Measurements from ENCODE around the gene CXorf58.

CXorf58 gene

DNA sequence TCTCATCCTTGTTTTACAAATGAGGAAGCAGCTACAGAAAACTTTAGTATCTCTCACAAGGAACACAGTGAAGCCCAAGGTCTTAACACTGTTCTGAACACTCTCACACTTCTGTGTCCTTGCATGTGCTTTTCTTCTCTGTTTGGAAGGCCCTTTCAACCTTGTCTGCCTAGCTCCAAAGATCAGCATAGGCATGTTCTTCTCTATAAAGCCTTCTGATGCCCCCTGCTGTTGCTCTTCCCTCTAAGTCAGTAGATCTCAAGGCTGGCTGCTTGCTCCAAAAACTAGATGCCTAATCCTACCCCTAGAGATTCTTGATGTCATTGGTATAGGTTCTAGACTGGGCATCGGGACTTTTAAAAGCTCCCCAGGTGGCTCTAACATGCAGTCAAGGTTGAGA, 6.0 kb upstream of the CXorf58 start:
- DNase-seq = peak; percentile 36

DNA sequence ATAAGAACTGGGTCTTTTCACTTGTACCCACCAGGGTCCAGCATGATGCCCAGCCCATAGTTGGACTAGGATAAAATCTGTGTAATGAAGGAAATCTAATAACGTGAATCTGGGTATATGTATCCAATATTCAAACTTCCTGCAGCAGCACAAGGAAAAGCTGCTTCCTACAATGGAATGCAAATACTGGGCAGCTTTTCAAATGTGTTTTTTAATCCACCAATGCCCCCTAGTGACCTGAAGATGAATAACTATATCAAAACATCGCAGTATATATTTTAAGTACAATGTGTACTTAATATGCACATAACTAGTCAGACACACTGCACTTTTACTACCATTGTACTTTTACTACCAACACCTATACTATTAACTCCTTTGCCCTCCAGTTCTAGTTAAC, 5.4 kb upstream of the CXorf58 start:
- peak; percentile 6 for DNase-seq

DNA sequence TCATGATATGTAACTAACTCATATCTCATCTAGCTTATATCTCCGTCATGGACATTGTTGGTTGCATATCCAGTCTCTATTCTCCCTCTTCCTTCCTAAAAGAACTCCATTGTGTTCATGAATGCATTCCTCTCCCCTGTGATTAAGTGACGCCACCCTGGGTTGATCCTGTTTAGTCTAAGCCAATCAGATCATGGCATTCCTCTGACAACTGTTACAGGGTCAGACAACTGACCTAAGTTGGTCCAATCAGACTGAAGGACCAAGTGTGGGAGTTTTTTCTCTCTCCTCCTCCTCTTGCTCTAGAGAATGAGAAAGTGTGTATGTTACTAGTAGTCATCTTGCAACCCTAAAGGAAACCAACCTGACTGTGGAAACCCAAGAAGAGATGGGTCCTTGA, 3.7 kb upstream of the CXorf58 start:
- no peak for DNase-seq

DNA sequence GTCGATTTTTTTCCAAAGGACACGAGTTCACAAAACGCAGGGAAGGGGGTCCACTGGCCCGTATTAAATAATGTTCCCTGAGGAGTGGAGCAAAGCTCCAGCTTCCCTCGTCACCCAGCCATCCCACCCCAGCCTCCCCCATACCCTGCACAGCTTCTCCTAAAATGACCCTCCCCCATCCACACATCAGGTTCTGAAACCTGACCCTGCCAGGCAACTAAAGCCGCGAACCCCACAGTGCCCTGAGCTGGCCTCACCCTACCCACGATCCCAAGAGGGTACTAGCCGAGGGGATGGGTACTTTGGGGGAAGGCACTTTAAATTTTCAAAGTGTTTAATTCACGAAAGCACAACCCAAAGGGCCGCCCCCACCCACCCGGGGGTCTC, 702 bp upstream of the CXorf58 start:
- DNase-seq = peak; percentile 1

DNA sequence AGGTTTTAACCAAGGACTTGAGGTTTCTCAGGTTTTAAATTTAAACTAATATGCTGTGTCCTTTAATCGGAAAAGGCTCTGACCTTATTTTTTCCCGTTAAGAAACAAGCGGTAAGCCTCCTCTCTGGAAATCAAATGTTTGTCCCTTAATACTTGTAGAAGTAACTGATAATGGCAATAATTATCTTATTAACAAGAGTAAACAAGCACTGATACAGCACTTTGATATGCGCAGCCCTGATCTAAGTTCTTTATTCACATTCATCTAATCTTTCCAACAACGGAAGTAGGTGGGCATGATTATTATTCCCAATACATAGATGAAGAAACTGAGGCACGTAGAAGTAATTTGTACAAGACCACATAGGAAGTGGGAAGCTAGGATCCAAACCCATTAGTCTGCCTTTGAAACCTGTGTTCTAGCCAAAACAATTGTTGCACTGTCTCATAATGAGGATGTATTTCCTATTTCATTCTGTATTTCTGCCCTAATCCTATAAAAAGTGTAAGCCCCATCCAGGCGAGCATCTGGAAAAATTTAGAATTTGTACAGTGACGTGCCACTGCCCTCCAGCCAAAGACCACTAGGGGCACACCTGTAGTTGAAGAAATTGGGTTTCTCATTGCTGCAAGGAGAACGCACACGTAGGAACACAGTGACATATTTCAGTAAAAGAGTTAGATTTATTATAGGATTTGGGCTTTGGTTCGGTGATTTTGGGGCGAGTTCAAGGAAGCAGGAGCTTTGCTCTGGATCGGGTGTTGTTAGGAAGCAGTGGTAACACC, 606 bp downstream of the CXorf58 start:
- DNase-seq = peak; percentile 20

DNA sequence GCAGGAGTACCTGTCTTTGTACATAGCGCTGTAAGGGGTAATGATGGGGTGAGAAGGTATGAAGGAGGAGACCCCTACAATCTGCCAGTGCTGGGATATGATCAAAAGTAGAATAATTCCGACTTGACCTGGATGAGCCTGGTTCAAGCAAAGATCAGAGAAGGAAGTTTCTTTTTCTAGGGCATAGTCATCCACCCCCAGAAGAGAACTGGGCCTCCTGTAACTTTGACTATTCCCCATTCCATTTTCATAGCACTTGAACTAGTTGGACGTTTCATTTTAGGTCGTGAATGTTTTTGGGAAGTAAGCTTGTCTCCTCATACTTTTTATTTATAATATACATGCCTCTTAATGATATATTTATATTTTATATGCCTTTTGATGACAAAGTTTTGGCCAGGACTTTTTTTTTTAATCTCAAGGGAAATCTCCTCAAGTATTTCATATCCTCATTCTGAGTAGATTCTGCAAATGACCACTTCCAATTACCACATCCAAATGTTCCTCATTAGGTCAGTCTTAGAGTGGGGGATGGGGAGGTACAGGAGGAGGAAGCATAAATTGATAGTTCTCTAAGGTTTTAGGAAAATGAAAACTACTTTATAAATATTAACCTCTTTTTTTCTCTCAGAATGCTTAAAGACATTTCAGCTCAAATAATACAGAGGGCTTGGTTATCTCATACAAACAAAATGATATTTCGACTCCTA, 3.5 kb downstream of the CXorf58 start:
- DNase-seq = no peak

DNA sequence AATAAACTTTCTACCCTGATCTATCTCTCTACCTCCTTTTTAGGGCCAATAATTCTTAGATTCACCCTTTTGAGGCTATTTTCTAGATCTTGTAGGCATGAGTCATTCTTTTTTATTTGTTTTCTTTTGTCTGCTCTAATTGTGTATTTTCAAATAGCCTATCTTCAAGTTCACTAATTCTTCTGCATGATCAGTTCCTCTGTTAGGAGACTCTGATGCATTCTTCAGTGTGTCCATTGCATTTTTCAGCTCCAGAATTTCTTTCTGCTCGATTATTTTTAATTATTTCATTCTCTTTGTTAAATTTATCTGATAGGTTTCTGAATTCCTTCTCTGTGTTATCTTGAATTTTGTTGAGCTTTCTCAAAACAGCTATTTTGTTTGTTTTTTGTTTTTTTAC, 11.3 kb downstream of the CXorf58 start:
- no peak for DNase-seq

DNA sequence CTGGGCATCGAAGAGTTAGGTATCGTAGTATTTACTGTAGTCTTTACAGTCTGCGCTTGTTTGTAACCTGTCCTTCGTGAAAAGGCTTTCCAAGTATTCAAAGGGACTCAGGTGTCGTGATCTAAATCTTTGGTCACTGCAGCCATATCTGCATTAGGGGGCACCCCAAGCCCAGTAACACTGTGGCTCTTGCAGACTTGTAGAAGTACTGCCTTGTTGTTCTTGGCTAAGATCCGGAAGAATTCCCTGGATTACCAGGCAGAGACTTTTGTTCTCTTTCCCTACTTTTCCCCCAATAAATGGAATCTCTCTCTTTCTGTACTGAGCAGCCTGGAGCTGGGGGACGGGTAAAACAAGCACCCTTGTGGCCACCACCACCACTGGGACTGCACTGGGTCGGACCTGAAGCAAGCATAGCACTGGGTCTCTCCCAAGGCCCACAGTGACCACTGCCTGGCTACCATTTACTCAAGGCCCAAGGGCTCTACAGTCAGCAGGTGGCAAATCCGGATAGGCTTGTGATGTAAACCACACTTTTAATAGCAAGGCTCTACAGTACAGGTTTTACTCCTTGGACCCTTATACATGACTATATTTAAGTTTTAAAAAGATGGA, 12.0 kb downstream of the CXorf58 start:
- no peak for DNase-seq

DNA sequence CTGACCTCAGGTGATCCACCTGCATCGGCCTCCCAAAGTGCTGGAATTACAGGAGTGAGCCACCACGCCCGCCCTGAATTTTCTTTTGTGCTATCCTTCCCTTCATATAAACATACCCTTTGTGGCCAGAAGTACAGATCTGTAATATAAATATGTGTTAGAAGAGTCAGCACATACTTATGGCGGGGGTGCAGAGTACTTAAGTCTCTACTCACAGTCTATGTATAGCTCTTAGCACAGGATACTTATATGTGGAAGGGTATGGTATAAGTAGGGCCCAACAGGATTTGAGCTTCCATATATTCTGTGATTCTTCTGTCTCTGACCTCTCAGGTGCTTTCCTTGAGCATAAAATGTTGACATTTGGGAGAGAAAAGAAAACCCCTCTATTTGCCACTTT, 18.2 kb downstream of the CXorf58 start:
- no peak for DNase-seq

DNA sequence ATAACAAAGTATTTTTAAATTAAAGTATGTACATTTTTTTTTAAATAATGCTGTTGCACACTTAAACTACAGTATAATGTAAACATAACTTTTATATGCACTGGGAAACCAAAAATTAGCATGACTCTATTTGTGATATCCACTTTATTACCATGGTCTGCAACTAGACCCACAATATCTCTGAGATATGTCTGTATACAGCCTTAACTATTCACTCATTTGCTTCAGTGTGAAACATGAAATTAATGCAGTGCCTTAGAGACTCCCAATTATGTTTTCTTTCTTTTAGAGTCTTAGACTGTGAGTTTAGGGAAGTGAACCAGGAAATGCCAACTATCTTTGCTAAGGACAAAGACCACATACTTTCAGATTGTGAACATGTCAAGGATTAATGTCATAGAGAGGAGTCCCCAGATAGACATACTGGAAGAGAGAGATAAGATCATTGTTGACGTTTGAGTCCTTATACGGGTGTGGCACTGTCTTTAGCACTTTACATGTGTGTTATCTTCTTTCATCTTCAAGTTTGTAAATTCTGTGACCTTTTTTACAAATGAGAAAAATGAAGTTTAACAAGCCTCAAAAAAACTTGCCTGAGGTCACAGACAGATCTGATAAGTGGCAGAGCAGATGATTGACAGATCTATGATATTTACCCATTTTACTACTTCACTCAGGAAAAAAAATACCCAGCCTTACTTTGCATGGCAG, 23.2 kb downstream of the CXorf58 start:
- DNase-seq = no peak

DNA sequence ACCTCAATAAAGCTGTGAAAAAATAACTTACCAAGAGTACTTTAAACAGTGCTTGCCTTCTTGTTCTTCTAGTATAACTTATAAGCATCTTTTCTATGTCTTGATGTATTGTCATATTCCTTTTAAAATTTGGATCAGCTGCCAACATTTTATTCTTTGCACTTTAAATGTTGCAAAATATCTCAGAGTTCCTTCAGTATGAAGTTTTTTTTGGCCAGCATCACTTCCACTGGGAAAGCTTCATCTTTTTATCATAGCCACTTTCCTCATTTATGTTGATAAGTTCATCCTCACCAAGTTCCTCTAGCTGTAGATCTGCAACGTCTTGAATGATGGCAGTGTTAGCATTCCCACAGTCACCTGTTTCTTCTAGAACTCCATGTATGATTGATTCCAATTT, 24.2 kb downstream of the CXorf58 start:
- no peak for DNase-seq

DNA sequence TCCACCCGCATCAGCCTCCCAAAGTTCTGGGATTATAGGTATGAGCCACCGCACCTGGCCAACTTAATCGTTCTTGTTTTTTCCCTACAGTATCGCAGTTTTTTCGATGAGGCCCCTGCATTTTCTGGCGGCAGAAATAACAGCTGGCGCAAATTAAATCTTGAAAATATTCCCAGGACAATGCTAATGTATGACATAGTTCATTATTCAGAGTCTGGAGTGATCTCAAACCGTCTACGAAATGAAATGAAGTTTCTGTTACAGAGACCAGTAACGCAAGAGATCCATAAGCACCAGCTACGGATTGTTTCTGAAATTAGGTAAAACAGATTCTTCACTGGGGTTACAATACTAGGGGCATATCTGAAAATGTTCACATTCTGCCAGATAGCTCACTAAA, 27.3 kb downstream of the CXorf58 start:
- DNase-seq = no peak

DNA sequence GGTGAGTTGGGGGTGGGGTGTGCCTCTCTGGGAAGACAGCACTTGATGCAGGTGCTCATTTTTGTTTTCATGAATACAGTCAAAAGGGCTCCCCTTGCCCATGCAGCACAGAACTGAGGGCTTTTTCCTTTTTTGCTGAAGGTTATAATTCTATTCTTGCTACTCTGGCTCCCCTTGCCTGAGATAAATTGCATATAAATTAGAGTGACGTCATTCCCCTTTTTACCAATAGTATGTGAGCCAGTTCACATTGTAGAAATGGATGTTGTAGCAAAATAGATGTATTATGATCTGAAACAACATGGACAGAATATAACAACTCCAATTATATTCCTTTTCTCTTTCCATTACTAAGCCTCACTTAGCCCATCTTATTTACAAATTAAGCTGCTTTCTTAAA, 28.4 kb downstream of the CXorf58 start:
- DNase-seq = no peak

DNA sequence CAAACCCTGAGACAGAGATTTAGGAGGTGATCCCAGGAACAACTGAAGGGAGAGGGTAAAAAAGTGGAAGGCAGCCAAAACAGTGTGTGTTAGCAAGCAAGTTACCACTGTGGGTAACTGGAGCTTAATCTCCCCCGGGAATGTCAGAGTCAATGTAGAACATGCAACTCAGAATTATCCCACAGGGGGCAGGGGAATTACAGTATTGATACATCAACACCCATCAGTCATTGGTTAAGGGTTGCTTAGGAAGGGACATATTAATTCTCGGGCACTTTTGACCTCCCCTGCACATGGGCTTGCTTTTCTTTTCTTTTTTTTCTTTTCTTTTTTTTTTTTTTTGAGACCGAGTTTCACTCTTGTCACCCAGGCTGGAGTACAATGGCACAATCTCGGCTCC, 29.3 kb downstream of the CXorf58 start:
- DNase-seq = no peak

DNA sequence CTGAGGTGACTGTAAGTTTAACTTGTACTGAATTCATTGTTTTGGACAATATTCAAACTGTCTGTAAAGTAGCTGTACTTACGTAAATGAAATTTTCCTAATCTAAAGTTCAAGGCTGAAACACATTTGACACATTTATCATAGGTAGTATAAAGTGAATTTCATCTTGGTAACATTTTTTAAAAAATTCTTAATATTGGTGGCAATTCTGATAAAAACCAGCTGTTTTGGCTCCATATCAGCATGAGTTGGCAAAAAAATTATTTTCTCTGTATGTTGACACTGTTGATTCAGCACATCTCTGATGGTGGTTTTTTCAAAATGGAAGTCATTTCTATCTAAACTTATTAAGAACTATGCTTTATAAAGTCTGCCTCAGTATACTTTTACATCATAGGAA, 30.9 kb downstream of the CXorf58 start:
- DNase-seq = no peak

DNA sequence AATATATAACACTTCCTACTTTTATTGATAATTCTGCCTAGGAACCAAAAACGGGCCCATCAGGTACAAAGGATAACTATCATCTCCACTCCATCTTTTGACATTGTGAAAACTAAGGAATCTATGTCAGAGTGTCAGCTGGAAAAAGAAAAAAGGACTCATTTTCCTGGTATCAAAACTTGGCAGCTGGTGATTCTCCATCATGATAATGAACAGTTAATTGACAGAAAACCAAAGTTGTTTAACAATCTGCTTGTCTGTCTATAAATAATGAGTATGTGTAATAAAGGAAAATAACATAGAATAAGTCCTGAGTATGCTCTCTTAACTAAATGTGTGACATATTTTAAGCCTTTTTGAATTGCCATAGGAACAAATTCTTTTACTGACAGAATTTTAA, 31.4 kb downstream of the CXorf58 start:
- no peak for DNase-seq

DNA sequence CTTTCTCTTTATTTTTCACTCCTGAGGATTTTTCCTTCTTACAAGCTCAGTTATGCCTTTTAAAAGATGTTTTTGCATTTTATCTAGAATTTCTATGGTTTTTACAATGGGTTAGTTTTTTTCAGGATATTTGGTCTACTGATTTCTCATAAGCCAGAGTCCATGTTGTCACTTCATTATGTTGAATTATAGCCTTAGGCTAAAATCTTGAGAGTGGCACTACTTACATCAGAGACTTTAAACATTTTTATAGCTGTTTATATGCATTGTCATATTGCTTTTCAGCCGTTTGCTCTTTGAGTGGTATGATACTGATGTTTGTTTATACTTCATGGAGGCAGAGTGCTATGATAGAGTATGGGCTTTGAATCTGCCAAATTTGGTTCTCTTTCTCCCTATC, 36.4 kb downstream of the CXorf58 start:
- no peak for DNase-seq

DNA sequence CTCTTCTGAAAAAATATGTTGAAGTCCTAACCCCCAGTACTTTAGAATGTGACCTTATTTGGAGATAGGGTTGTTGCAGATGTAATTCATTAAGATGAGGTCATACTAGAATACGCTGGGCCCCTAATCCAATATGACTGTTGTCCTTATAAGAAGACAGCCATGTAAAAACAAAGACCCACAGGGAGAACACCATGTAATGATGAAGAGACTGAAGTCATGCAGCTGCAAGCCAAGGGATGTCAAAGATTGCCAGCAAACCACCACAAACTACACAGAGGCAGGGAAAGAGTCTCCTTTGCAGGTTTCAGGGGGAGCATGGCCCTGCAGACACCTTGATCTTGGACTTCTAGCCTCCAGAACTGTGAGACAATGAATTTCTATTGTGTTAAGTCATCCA, 37.4 kb downstream of the CXorf58 start:
- DNase-seq = no peak

DNA sequence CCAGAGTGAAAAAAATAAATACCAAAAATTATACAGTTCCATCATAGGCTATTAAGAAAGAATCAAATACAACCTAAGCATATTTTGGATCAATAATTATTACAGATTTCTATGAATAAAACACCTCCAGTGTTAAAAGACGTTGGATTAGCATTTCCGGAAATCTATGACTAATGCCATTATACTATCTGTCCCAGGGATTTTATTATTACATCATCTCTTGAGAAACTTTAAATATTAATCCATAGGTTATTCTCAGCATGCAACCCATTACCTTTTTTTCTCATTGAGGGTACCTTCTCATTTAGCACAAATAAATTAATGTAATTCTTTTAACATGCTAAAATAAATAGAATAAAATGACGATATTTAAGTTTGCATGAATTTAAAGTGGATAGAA, 44.6 kb downstream of the CXorf58 start:
- no peak for DNase-seq

DNA sequence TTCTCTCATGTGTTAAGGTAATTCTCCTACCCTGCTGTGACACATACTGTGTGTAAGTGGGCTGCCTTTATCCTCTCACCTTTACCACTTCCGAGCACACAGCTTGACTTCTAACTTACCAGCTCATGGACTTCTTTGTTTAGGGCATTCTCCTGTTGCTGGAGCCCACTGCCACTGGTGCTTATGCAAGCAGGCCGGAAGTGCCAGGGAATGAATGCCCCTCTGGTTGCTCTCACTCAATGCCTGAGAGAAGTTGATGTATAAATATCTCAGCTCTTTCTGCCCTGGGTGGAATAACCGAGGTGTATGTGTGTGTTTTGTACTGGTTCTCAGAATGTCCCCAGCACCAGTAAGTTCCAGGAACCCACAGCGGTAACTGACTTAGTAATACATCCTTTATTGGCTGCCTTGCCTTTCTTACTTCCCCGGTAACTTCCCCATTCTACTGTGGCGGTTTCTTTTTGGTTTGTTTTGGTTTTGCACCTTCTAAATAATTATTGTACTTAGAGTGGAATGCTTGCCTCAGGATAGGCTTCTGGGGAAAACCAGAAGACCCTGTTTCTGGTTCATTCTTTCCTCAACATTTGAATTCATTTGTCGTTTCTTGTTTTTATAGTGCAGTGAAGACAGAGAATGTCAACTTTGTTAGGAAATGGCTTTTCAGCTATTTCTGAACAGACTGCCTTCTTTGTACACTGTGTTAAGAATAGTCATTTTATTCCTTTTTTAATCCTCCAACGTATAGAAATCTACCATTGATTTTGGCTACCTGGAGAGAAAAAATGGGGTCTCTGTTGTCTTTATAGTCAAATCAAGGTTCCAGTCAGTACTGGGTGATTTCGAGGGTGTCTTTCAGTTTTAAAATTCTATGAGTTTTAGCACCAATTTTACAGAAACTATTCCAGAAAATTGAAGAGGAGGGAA, 45.4 kb downstream of the CXorf58 start:
- no peak for DNase-seq

DNA sequence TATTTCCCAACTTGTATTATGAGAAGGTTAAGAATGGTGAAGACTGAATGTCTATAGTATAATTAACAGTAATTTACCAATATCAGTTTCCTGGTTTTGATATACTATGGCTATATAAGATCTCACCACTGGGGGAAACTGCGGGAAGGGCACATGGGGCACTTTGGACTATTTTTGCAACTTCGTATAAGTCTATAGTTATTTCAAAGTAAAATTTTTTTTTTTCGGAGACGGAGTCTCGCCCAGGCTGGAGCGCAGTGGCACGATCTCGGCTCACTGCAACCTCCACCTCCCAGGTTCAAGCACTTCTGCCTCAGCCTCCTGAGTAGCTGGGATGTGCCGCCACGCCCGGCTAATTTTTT, 46.1 kb downstream of the CXorf58 start:
- no peak for DNase-seq

DNA sequence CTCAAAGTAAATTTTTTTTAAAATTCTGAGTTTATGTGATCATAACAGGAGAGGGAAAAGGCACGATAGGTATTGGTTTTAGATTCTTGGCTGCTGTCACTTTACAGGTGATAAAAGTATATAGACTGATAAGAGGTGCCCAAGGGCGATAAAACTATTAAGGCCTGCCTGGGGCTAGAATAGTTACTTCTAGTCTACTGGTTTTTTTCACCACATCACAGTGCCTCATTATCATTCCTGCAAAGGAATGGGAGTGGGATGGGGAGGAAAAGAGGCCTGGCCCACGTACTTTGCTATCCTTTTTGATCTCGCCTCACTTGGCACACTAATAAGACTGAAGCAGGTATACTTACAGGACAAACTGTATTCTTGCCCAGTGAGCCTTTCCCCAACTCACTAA, 46.6 kb downstream of the CXorf58 start:
- DNase-seq = no peak

DNA sequence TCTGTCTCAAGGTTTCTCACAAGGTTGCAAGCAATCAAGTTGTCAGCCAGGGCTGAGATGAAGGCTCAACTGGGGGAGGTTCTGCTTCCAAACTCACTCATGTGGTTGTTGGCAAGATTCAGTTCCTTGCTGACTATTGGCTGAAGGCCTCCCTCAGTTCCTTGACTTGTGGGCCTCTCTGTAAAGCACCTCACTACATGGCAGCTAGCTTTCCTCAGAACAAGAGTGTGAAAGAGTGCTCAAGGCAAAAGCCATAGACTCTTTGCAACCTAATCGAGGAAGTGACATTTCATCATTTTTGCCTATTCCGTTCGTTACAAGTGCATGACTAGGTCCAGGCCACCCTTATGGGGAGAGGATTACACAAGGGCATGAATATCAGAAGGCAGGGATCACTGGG, 52.0 kb downstream of the CXorf58 start:
- DNase-seq = no peak

All from NCI-H1105 (cell line).